Left ventricle myocardium inferior (tissue), 1 donor: ENCODE data around the gene DDC. TPM values are rescaled to one million over a fixed set of nuclear protein-coding genes. Genes with fewer than 3 reads are reported as not detected.
"Not testable (repeated sequence)": the region's sequence is repeated elsewhere in the genome, so short reads cannot be mapped to it uniquely, and the experiment has no call there.

Experiments
- DNase-seq: peaks from one replicate; pipeline ENCODE4 v3.0.0-alpha.2; 2020
- H3K27ac ChIP-seq: fragments of 200-600 bp; replicated peaks from 2 replicates; pipeline ENCODE4 v1.8.0; 2021
- H3K27me3 ChIP-seq: fragments of 200-600 bp; 2 replicates; pipeline ENCODE4 v1.8.0; 2021; ENCODE audit warnings: low read depth
- H3K36me3 ChIP-seq: fragments of 200-600 bp; 2 replicates; pipeline ENCODE4 v1.8.0; 2021
- H3K4me1 ChIP-seq: fragments of 200-600 bp; 2 replicates; pipeline ENCODE4 v1.8.0; 2021
- H3K4me3 ChIP-seq: fragments of 200-600 bp; 2 replicates; pipeline ENCODE4 v1.8.0; 2021; ENCODE audit warnings: mild to moderate bottlenecking, moderate library complexity
- H3K9me3 ChIP-seq: fragments of 200-600 bp; replicated peaks from 2 replicates; pipeline ENCODE4 v1.8.0; 2021
- intact Hi-C: fragments of 100-400 bp; cut with micrococcal nuclease; formaldehyde crosslinking; loops from one replicate; pipeline ENCODE4 v1.11.0; 2022
- total RNA-seq: library from RNA; stranded (reverse); fragmentation: NEBNext Ultra II Directional; extraction: Animal tissue kit (Norgen Biotek cat#: 25700); gene quantifications from one replicate; pipeline ENCODE4 v1.2.1, GENCODE V29; 2021
- TF ChIP-seq, protein P1 (sequence below): fragments of 200-600 bp; IDR thresholded peaks from 2 replicates; pipeline ENCODE4 v1.8.0; 2021; ENCODE audit warnings: antibody characterized with exemption, mild to moderate bottlenecking, borderline replicate concordance
- donor health status: DM: no; HTN: yes; CAD: no; lungs with severe emphysema.

DDC gene
- total RNA-seq, 1 donor from 2014 or later, result not detected

DNA sequence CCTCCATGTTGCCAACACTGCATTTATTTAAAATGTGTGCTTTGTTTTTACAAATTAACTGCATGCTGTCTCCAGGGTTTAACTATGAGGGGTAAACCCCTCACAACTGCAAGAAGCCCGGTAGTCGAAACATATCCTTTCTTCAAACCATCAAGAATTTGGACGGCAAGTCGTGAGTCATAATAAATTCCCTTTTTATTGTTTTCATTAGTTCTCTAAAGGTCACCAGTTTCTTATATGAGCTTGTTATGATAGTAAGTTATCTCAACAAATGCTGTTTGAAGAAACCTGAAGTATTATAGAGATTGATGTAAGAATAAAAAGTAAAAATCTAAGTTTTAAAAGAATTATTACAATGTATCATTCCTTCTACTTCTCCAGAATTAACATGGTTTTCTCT, 102.8 kb downstream of the DDC start:
- Histone ChIP-seq H3K4me1 (no peaks in the 10 kb centered on the region), H3K27ac (no peak overlapping the region), H3K9me3 (no peaks in the 10 kb centered on the region), H3K4me3 (no peak overlapping the region), H3K27me3 (no peaks in the 10 kb centered on the region), H3K36me3 (no peaks in the 10 kb centered on the region)
- DNase-seq, result no peak
- TF ChIP-seq, protein P1, sequence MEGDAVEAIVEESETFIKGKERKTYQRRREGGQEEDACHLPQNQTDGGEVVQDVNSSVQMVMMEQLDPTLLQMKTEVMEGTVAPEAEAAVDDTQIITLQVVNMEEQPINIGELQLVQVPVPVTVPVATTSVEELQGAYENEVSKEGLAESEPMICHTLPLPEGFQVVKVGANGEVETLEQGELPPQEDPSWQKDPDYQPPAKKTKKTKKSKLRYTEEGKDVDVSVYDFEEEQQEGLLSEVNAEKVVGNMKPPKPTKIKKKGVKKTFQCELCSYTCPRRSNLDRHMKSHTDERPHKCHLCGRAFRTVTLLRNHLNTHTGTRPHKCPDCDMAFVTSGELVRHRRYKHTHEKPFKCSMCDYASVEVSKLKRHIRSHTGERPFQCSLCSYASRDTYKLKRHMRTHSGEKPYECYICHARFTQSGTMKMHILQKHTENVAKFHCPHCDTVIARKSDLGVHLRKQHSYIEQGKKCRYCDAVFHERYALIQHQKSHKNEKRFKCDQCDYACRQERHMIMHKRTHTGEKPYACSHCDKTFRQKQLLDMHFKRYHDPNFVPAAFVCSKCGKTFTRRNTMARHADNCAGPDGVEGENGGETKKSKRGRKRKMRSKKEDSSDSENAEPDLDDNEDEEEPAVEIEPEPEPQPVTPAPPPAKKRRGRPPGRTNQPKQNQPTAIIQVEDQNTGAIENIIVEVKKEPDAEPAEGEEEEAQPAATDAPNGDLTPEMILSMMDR, result no peak
- intact Hi-C loops, result loop anchor here (10.0 kb wide), 1 partner anchor 132 kb away; no protein-coding TSS in a partner anchor

DNA sequence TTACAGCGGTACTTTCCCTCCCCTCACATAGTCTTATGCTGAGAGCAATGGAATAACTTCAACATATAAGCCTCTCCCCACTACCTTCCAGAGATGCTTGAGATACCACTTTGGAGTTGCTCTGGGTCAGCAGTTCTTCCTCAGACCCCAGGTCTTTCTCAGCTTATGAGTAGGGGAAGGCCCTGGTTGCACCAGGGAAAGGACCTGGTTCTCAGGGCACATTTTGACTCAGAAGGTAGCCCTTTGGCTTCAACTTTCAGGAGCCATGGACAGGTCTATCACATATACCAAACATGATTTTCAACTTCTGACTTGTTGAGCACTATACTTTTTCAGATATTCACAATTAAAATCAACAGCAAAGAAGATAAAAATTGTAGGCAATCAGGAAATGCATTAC, 103.5 kb downstream of the DDC start:
- Histone ChIP-seq H3K27me3 (no peaks in the 10 kb centered on the region), H3K27ac (no peak overlapping the region), H3K4me3 (no peak overlapping the region), H3K9me3 (no peaks in the 10 kb centered on the region), H3K36me3 (no peaks in the 10 kb centered on the region), H3K4me1 (no peaks in the 10 kb centered on the region)
- no peak for DNase-seq
- intact Hi-C loops, result loop anchor here (10.0 kb wide), 1 partner anchor 133 kb away; no protein-coding TSS in a partner anchor
- TF ChIP-seq, protein P1, result no peak

DNA sequence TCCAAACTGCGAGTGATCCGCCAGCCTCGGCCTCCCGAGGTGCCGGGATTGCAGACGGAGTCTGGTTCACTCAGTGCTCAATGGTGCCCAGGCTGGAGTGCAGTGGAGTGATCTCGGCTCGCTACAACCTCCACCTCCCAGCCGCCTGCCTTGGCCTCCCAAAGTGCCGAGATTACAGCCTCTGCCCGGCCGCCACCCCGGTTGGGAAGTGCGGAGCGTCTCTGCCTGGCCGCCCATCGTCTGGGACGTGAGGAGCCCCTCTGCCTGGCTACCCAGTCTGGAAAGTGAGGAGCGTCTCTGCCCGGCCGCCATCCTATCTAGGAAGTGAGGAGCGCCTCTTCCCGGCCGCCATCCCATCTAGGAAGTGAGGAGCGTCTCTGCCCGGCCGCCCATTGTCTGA, 106.0 kb downstream of the DDC start:
- H3K27me3 ChIP-seq, H3K9me3 ChIP-seq, intact Hi-C loops, H3K4me1 ChIP-seq, H3K4me3 ChIP-seq, H3K27ac ChIP-seq, DNase-seq, H3K36me3 ChIP-seq: not testable (repeated sequence)

DNA sequence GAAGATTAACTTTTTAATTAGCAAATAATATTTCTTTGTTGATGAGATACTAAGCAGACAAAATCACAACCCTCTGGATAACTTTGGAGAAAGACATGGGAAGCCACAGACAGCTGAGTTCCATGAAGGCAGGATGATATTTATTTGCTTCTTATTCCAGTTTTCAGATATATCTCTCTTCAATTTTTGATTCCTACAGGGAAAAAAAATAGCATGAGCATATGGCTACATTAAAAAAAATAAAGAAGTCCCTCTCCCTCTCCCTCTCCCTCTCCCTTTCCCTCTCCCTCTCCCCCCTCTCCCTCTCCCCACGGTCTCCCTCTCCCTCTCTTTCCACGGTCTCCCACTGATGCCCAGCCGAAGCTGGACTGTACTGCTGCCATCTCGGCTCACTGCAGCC, 106.6 kb downstream of the DDC start:
- H3K36me3 ChIP-seq, intact Hi-C loops, H3K4me3 ChIP-seq, DNase-seq, H3K27ac ChIP-seq, H3K27me3 ChIP-seq, H3K4me1 ChIP-seq, H3K9me3 ChIP-seq: not testable (repeated sequence)

DNA sequence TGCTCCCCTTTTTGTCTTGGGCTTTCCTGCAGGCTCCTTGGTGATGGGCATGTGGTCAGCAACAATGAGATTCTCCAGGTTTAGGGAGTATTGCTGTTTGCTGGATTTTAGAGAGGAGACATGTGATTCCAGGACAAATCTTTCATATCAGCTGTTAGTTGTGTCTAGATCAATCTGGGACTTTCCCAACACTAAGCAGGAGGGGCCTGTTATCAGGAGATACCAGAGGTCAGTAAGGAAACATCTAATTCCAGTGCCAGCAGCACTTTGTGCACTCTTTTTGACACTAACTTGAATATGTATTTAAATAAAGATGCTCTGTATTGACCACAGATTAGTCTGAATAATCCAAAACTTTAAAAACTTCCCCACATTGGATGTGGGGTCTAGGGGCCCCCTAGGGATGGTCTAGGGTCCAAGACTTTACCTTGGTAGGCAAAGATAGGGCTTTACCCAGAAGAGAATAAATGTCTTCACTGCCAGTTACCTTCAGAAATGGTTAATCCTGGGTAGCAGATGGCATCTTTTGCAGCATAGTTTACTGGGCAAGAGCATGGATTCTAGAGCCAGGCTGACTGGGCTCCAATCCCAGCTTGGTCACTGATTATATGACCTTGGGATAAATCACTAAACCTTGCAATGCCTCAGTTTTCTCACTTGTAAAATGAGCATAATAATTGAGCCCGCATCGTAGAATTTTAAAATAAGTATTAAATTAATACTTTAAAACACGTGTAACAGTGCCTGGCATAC, 108.7 kb downstream of the DDC start:
- intact Hi-C loops, result no loop called here
- no peak overlapping the region for H3K4me3 ChIP-seq
- no peaks in the 10 kb centered on the region for H3K4me1 ChIP-seq
- no peaks in the 10 kb centered on the region for H3K9me3 ChIP-seq
- H3K27ac ChIP-seq, result no peak overlapping the region
- H3K27me3 ChIP-seq, result no peaks in the 10 kb centered on the region
- no peaks in the 10 kb centered on the region for H3K36me3 ChIP-seq
- DNase-seq, result no peak
- TF ChIP-seq, protein P1, result no peak

DNA sequence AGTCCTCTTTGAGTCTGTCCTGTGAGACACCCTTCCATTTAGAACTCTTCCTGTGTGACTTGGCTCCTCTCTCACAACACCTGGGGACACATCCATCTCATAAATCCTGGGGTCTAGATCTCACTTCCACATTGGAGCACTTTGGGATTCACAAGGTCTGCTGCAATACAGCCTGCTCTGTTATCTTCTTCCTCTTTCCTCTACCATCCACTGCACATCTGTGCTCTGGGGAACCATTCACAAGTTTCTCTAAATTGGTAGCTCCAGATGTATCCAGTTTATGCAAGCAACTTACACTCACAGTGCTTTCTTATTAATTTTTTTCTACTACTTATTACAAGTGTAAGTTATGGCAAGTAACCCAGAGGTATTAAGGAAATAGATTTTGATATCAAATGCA, 109.5 kb downstream of the DDC start:
- Histone ChIP-seq H3K36me3 (no peaks in the 10 kb centered on the region), H3K4me3 (no peak overlapping the region), H3K9me3 (no peaks in the 10 kb centered on the region), H3K4me1 (peaks cover 4% of the 10 kb centered on the region), H3K27me3 (no peaks in the 10 kb centered on the region), H3K27ac (no peak overlapping the region)
- TF ChIP-seq, protein P1, result no peak
- no peak for DNase-seq
- intact Hi-C loops, result no loop called here
